Measurements from ENCODE around the gene B3GALT6. TPM values are rescaled to one million over a fixed set of nuclear protein-coding genes. Genes with fewer than 3 reads are reported as not detected.
A peak's percentile ranks its signal among the peaks of the same experiment; 100 is the strongest.

B3GALT6 gene
- total RNA-seq, 3 donors from 2014 or later, result 38.0 to 40.8 (median 39.0) TPM

GRCh38 chr1:1262758-1263157 is 30.7 kb downstream of the B3GALT6 start:
- DNase-seq (no peak), ATAC-seq (no peak)
- Mint-ChIP-seq H3K9me3 (no peaks in the 10 kb centered on the region), H3K4me3 (no peak overlapping the region), H3K4me1 (ENCODE audit: low read depth) (peaks cover 13% of the 10 kb centered on the region), H3K27me3 (ENCODE audit: low read depth) (no peaks in the 10 kb centered on the region), H3K36me3 (ENCODE audit: insufficient read depth) (peaks cover 24% of the 10 kb centered on the region)

DNA sequence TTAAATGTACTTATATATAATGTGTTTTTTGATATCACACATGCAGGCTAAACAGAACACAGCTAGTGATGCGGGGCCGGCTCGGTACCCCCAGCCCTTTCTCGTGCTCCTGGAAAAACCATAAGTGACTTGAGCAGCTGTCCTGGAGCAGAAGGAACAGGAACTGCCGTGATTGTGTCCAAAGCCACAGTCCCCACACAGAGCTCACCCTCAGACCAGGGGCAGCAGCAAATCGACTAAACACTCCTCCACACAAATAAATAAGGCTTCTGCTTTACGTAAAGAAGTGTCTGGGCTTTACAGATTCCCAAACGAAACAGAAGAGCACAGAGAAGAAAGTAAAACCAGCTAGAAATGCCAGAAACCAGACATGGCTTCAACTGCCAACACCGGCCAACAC is 32.0 kb downstream of the B3GALT6 start:
- no peaks in the 10 kb centered on the region for H3K27me3 Mint-ChIP-seq (ENCODE audit: low read depth)
- H3K4me1 Mint-ChIP-seq (ENCODE audit: low read depth), result peaks cover 17% of the 10 kb centered on the region
- no peak for ATAC-seq
- H3K36me3 Mint-ChIP-seq (ENCODE audit: insufficient read depth), result peaks cover 28% of the 10 kb centered on the region
- no peak overlapping the region for H3K4me3 Mint-ChIP-seq
- H3K9me3 Mint-ChIP-seq, result no peaks in the 10 kb centered on the region
- no peak for DNase-seq

GRCh38 chr1:1264868-1265272 is 32.8 kb downstream of the B3GALT6 start:
- ATAC-seq (peak; percentile 34 to 58), DNase-seq (no peak)
- H3K4me1 Mint-ChIP-seq (ENCODE audit: low read depth), result peaks cover 20% of the 10 kb centered on the region
- no peak overlapping the region for H3K4me3 Mint-ChIP-seq
- H3K27me3 Mint-ChIP-seq (ENCODE audit: low read depth), result no peaks in the 10 kb centered on the region
- no peaks in the 10 kb centered on the region for H3K9me3 Mint-ChIP-seq
- H3K36me3 Mint-ChIP-seq (ENCODE audit: insufficient read depth), result peaks cover 24% of the 10 kb centered on the region

GRCh38 chr1:1267488-1268283 is 35.6 kb downstream of the B3GALT6 start:
- H3K9me3 Mint-ChIP-seq, result no peaks in the 10 kb centered on the region
- DNase-seq, result no peak
- ATAC-seq, result no peak
- peaks cover 21% of the 10 kb centered on the region for H3K36me3 Mint-ChIP-seq (ENCODE audit: insufficient read depth)
- no peaks in the 10 kb centered on the region for H3K27me3 Mint-ChIP-seq (ENCODE audit: low read depth)
- H3K4me1 Mint-ChIP-seq (ENCODE audit: low read depth), result peaks cover 38% of the 10 kb centered on the region
- no peak overlapping the region for H3K4me3 Mint-ChIP-seq

GRCh38 chr1:1268284-1268682 is 36.2 kb downstream of the B3GALT6 start:
- H3K36me3 Mint-ChIP-seq (ENCODE audit: insufficient read depth), result peaks cover 19% of the 10 kb centered on the region
- no peaks in the 10 kb centered on the region for H3K9me3 Mint-ChIP-seq

GRCh38 chr1:1270813-1271212 is 38.8 kb downstream of the B3GALT6 start:
- Mint-ChIP-seq H3K4me1 (ENCODE audit: low read depth) (peaks cover 44% of the 10 kb centered on the region), H3K9me3 (no peaks in the 10 kb centered on the region), H3K4me3 (peak overlapping the region; percentile 78), H3K27me3 (ENCODE audit: low read depth) (no peaks in the 10 kb centered on the region), H3K36me3 (ENCODE audit: insufficient read depth) (peaks cover 18% of the 10 kb centered on the region)
- ATAC-seq (no peak), DNase-seq (no peak)

More at GRCh38 chr1:1268284-1268682, 36.2 kb downstream of the B3GALT6 start:
- ATAC-seq (no peak), DNase-seq (no peak)
- Mint-ChIP-seq H3K4me1 (ENCODE audit: low read depth) (peaks cover 43% of the 10 kb centered on the region), H3K4me3 (no peak overlapping the region), H3K27me3 (ENCODE audit: low read depth) (no peaks in the 10 kb centered on the region)

DNA sequence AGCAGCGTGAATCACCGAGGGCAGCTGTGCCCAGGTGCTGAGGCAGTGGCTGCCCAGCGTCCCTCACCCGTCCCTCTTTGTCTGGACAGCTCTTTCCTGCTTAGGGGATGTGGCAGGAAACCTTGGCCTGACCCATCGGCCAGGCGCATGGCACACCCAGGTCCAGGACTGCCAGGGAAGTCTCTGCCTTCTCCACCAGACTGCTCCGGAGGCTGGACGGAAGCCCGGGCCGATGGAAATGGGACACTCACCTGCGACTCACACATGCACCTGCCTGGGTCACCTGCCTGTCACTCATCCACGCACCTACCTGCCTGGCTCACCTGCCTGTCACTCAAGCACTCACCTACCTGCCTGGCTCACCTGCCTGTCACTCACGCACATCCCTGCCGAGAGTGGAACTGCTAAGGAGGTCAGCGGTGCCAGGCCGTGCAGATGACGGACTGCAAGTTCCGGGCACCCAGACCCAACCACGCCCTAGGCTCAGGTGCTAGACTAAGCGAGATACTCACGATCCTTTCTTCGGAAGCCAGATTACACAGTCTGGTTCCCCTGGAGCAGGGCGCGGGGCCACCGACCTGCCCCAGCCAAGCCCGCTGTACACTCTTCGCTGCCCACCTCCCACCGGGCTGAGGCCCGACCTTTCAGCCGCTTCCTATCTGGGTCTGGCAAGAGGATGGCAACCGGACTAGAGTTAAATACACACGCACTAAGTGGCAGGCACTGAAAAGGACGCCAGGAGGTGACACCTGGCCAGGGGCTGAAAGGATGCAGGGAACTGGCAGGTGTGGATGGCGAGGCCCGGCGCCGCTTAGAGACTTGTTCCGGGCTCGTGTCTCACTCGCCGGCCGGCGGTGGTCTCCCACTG is 40.5 kb downstream of the B3GALT6 start:
- H3K27me3 Mint-ChIP-seq (ENCODE audit: low read depth), result no peaks in the 10 kb centered on the region
- H3K4me1 Mint-ChIP-seq (ENCODE audit: low read depth), result peaks cover 43% of the 10 kb centered on the region
- no peaks in the 10 kb centered on the region for H3K9me3 Mint-ChIP-seq
- DNase-seq, result no peak
- no peak for ATAC-seq
- H3K4me3 Mint-ChIP-seq, result peak overlapping the region; percentile 89
- peaks cover 14% of the 10 kb centered on the region for H3K36me3 Mint-ChIP-seq (ENCODE audit: insufficient read depth)

GRCh38 chr1:1273209-1273511 is 41.1 kb downstream of the B3GALT6 start:
- Mint-ChIP-seq H3K4me1 (ENCODE audit: low read depth) (peaks cover 40% of the 10 kb centered on the region), H3K9me3 (no peaks in the 10 kb centered on the region), H3K36me3 (ENCODE audit: insufficient read depth) (peaks cover 11% of the 10 kb centered on the region), H3K27me3 (ENCODE audit: low read depth) (no peaks in the 10 kb centered on the region), H3K4me3 (peak overlapping the region; percentile 89)
- DNase-seq (no peak), ATAC-seq (peak; percentile 1 to 7)

DNA sequence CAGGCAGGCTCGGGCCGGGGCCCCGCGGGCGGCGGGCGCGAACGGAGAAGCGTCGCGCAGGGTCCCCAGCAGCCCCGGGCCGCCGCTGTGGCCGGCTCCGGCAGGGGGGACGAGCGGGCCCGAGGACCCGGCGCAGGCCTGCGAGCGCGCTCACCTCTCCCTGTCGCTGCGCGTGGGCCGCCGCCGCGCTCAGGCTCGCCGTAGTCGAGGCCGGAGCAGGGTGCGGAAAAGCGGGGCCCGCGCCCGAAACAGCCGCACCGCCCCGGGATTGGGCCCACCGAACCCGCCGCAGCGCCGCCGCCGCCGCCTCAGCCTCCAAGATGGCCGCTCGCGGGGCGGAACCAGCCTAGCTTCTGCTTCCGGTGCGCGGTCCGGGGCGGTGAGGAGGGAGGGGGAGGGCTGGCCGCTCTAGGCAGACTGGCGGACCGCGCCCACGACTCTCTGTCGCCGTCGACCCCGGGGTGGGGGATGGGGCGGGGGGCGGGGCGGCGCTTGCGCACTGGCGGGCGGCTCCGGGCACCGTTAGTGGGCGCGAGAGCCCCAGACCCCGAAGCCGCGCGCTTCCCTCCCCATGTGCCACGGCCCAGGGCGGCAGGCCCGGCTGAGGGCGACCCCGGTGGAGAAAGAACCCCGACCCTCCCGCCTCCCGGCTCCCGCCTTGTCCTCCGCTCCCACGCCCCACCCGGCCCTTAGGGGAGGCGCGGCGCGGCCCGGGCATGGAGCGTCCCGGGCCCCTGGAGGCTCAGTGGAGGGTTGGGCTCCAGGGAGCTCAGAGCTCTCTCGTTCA is 41.7 kb downstream of the B3GALT6 start, which contains the start of gene UBE2J2:
UBE2J2 (minus strand) TSS at position 343 of the 787 bp plus-strand sequence. CDS start 5,862 bp downstream, outside the sequence.
- no peaks in the 10 kb centered on the region for H3K9me3 Mint-ChIP-seq
- peaks cover 39% of the 10 kb centered on the region for H3K4me1 Mint-ChIP-seq (ENCODE audit: low read depth)
- H3K4me3 Mint-ChIP-seq, result peak within 1 kb of the TSS; percentile 89
- H3K36me3 Mint-ChIP-seq (ENCODE audit: insufficient read depth), result peaks cover 10% of the 10 kb centered on the region
- peak; percentile 97 to 98 for ATAC-seq
- DNase-seq, result peak; percentile 93
- no peaks in the 10 kb centered on the region for H3K27me3 Mint-ChIP-seq (ENCODE audit: low read depth)

GRCh38 chr1:1274299-1274930 is 42.4 kb downstream of the B3GALT6 start:
- ATAC-seq, result no peak
- H3K4me1 Mint-ChIP-seq (ENCODE audit: low read depth), result peaks cover 39% of the 10 kb centered on the region
- DNase-seq, result no peak
- no peaks in the 10 kb centered on the region for H3K9me3 Mint-ChIP-seq
- peaks cover 10% of the 10 kb centered on the region for H3K36me3 Mint-ChIP-seq (ENCODE audit: insufficient read depth)
- no peaks in the 10 kb centered on the region for H3K27me3 Mint-ChIP-seq (ENCODE audit: low read depth)
- H3K4me3 Mint-ChIP-seq, result peak overlapping the region; percentile 72

GRCh38 chr1:1274931-1275431 is 42.9 kb downstream of the B3GALT6 start:
- H3K27me3 Mint-ChIP-seq (ENCODE audit: low read depth), result no peaks in the 10 kb centered on the region
- ATAC-seq (no peak), DNase-seq (no peak)
- H3K4me1 Mint-ChIP-seq (ENCODE audit: low read depth), result peaks cover 34% of the 10 kb centered on the region
- H3K4me3 Mint-ChIP-seq, result peak overlapping the region; percentile 72
- no peaks in the 10 kb centered on the region for H3K9me3 Mint-ChIP-seq
- peaks cover 8% of the 10 kb centered on the region for H3K36me3 Mint-ChIP-seq (ENCODE audit: insufficient read depth)

GRCh38 chr1:1275836-1276235 is 43.8 kb downstream of the B3GALT6 start:
- Mint-ChIP-seq H3K4me3 (peak overlapping the region; percentile 46), H3K27me3 (ENCODE audit: low read depth) (no peaks in the 10 kb centered on the region), H3K4me1 (ENCODE audit: low read depth) (peaks cover 26% of the 10 kb centered on the region), H3K9me3 (no peaks in the 10 kb centered on the region), H3K36me3 (ENCODE audit: insufficient read depth) (peaks cover 3% of the 10 kb centered on the region)
- DNase-seq, result no peak
- no peak for ATAC-seq

- no peaks in the 10 kb centered on the region for H3K36me3 Mint-ChIP-seq (ENCODE audit: insufficient read depth)
- no peak for DNase-seq
- ATAC-seq, result no peak
- H3K27me3 Mint-ChIP-seq (ENCODE audit: low read depth), result no peaks in the 10 kb centered on the region
- no peaks in the 10 kb centered on the region for H3K9me3 Mint-ChIP-seq
- H3K4me3 Mint-ChIP-seq, result no peak overlapping the region
- peaks cover 4% of the 10 kb centered on the region for H3K4me1 Mint-ChIP-seq (ENCODE audit: low read depth)
These were observed 46.6 kb downstream of the B3GALT6 start for GRCh38 chr1:1278620-1279019.

All from activated T-cell treated with anti-CD3 and anti-CD28 coated beads, Interleukin-2, amount 50 U/mL, for 4 hours (primary cell).